CD14-positive monocyte (primary cell): ENCODE measurements around the gene MSH2. TPM values are rescaled to one million over a fixed set of nuclear protein-coding genes. Genes with fewer than 3 reads are reported as not detected.
"Not testable (repeated sequence)": the region's sequence is repeated elsewhere in the genome, so short reads cannot be mapped to it uniquely, and the experiment has no call there.

Source experiments
- DNase-seq, 3 donors: peaks; one replicate each; pipeline ENCODE4 v3.0.0-alpha.2; 2011 to 2022
- H2AFZ ChIP-seq: 2 replicates; pipeline ENCODE4 v1.6.0; 2012; ENCODE audit warnings: mild to moderate bottlenecking, low read depth, low read length, inconsistent platforms; ENCODE audit not compliant: insufficient read depth, poor library complexity, severe bottlenecking
- H3K27ac ChIP-seq, 2 donors: 1 replicate in 1 of 2; 2 replicates in 1 of 2; pipeline ENCODE4 v1.5.1; 2012 to 2013; ENCODE audit warnings: low read length in 2 of 2, control low read depth in 1 of 2, inconsistent platforms in 1 of 2, low read depth in 1 of 2, mild to moderate bottlenecking in 1 of 2
- H3K27me3 ChIP-seq, 2 donors: one replicate each; pipeline versions ENCODE4 v1.6.0 to v1.6.1; 2011 to 2013; ENCODE audit warnings: low read length in 2 of 2; ENCODE audit not compliant: control insufficient read depth in 2 of 2, insufficient read depth in 2 of 2
- H3K36me3 ChIP-seq, 2 donors: replicated peaks in 1 of 2; 1 replicate in 1 of 2; 2 replicates in 1 of 2; pipeline versions ENCODE4 v1.5.1 to v1.6.1; 2012 to 2013; ENCODE audit warnings: low read length in 2 of 2, control low read depth in 1 of 2, inconsistent platforms in 1 of 2, mild to moderate bottlenecking in 1 of 2; ENCODE audit not compliant: insufficient read depth in 2 of 2, control insufficient read depth in 1 of 2
- H3K4me1 ChIP-seq, 2 donors: 1 replicate in 1 of 2; 2 replicates in 1 of 2; pipeline versions ENCODE4 v1.5.1 to v1.6.1; 2012 to 2013; ENCODE audit warnings: low read length in 2 of 2, control low read depth in 1 of 2, inconsistent platforms in 1 of 2, mild to moderate bottlenecking in 1 of 2, moderate library complexity in 1 of 2; ENCODE audit not compliant: insufficient read depth in 2 of 2, control insufficient read depth in 1 of 2
- H3K4me2 ChIP-seq: replicated peaks from 2 replicates; pipeline ENCODE3; 2012; ENCODE audit warnings: low read length, moderate library complexity, mild to moderate bottlenecking; ENCODE audit not compliant: poor library complexity, severe bottlenecking; ENCODE audit errors: extremely low read depth
- H3K4me3 ChIP-seq, 3 experiments: fragments of 200-600 bp in 1 of 3; sonication (generic) in 1 of 3; replicated peaks in 1 of 3; 1 replicate in 2 of 3; 2 replicates in 1 of 3; pipeline ENCODE4 v1.5.1; 2011 to 2013; ENCODE audit warnings: low read length in 3 of 3, mild to moderate bottlenecking in 3 of 3, control low read depth in 2 of 3, low read depth in 2 of 3, inconsistent platforms in 1 of 3, moderate library complexity in 1 of 3
- H3K79me2 ChIP-seq: 2 replicates; pipeline ENCODE4 v1.6.0; 2012; ENCODE audit warnings: mild to moderate bottlenecking, control low read depth, inconsistent platforms, low read length, moderate library complexity; ENCODE audit not compliant: insufficient read depth
- H3K9ac ChIP-seq: 2 replicates; pipeline ENCODE4 v1.6.0; 2017; ENCODE audit warnings: low read length, mild to moderate bottlenecking; ENCODE audit not compliant: insufficient read depth, poor library complexity, severe bottlenecking
- H3K9me3 ChIP-seq, 2 donors: replicated peaks in 1 of 2; 1 replicate in 1 of 2; 2 replicates in 1 of 2; pipeline versions ENCODE4 v1.5.1 to v1.6.1; 2012 to 2013; ENCODE audit warnings: low read length in 2 of 2, control low read depth in 1 of 2; ENCODE audit not compliant: control insufficient read depth in 1 of 2, insufficient read depth in 1 of 2
- H4K20me1 ChIP-seq: 2 replicates; pipeline ENCODE4 v1.6.0; 2012; ENCODE audit warnings: mild to moderate bottlenecking, low read length, control low read depth, moderate library complexity; ENCODE audit not compliant: insufficient read depth
- H3K27ac Mint-ChIP-seq, 7 donors: one replicate each; pipeline ENCODE4 v1.8.0; 2020; ENCODE audit warnings: mild to moderate bottlenecking in 7 of 7, mixed read lengths in 7 of 7, moderate library complexity in 6 of 7, inconsistent platforms in 2 of 7
- H3K27me3 Mint-ChIP-seq, 3 donors: one replicate each; pipeline ENCODE4 v1.8.0; 2021 to 2022; ENCODE audit warnings: low read depth in 3 of 3, mild to moderate bottlenecking in 3 of 3, mixed read lengths in 3 of 3, moderate library complexity in 3 of 3, inconsistent platforms in 1 of 3
- H3K36me3 Mint-ChIP-seq, 2 donors: one replicate each; pipeline ENCODE4 v1.8.0; 2020; ENCODE audit warnings: mixed read lengths in 2 of 2, inconsistent platforms in 1 of 2, mild to moderate bottlenecking in 1 of 2
- H3K4me1 Mint-ChIP-seq: one replicate; pipeline ENCODE4 v1.8.0; 2020; ENCODE audit warnings: mild to moderate bottlenecking, mixed read lengths
- H3K4me3 Mint-ChIP-seq, 2 donors: one replicate each; pipeline ENCODE4 v1.8.0; 2020; ENCODE audit warnings: mild to moderate bottlenecking in 2 of 2, mixed read lengths in 2 of 2, moderate library complexity in 1 of 2
- H3K9me3 Mint-ChIP-seq, 7 donors: one replicate each; pipeline ENCODE4 v1.8.0; 2020 to 2022; ENCODE audit warnings: mixed read lengths in 7 of 7, mild to moderate bottlenecking in 6 of 7, moderate library complexity in 6 of 7, inconsistent platforms in 2 of 7
- WGBS: methylation state at CpG from one replicate; pipeline ENCODE4 v1.1.5; 2013; ENCODE audit warnings: missing lambda C conversion rate; ENCODE audit not compliant: insufficient coverage; 5-methylcytosine and 5-hydroxymethylcytosine counted together
- intact Hi-C, 2 donors: fragments of 100-400 bp; cut with micrococcal nuclease; formaldehyde crosslinking; loops; one replicate each; pipeline versions ENCODE4 v1.15.0 to v1.15.1; 2023
- polyA plus RNA-seq, 3 donors: library from polyadenylated mRNA; depleted of rRNA in 1 of 3; unstranded in 2 of 3; stranded (reverse) in 1 of 3; fragments of 300-500 nt in 2 of 3; fragments of >200 nt in 1 of 3; fragmentation: Illumina TruSeq in 2 of 3; gene quantifications; 1 replicate in 2 of 3; 2 replicates in 1 of 3; pipeline ENCODE4 v1.2.3, GENCODE V29; 2012 to 2021
- TF ChIP-seq, protein P1 (sequence below): fragments of 200-600 bp; IDR thresholded peaks from one replicate; pipeline ENCODE4 v1.8.0; 2022; ENCODE audit warnings: antibody characterized with exemption, mild to moderate bottlenecking

Gene MSH2
- polyA plus RNA-seq, 3 donors: 1.5 to 2.8 (median 2.0) TPM

DNA sequence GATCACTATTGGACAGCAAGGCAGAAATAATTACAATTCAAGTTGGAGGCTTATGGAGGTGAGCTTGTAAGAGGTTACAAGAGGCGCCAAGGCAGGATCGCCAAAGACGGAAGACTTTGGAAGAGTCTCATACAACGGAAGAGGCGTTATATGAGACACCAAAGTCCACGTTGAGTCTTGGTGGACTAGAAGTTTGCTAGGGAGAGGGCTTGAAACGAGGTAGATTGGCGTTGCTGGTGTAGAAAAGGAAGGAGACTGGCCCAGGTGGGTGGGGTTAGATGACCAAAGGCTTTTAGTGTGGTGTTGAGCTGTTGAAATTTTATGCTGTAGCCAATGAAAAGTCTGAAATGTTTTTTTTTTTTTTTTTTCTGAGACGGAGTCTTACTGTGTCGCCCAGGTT lies 1.4 kb downstream of the MSH2 start:
- peak overlapping the region; percentile 100 for H2AFZ ChIP-seq
- Mint-ChIP-seq H3K27ac (no peak overlapping the region), H3K27me3 (peaks cover 0 to 4% (median 4%) of the 10 kb centered on the region in 3 donors), H3K9me3 (peaks cover 0 to 5% (median 0%) of the 10 kb centered on the region in 7 donors), H3K36me3 (peaks cover 0 to 7% of the 10 kb centered on the region in 2 donors), H3K4me1 (peaks cover 30% of the 10 kb centered on the region), H3K4me3 (peak overlapping the region in 1 of 2 donors; percentile 99)
- peak overlapping the region in 1 of 3 experiments; percentile 97 for H3K4me3 ChIP-seq
- intact Hi-C loops: no loop called here
- WGBS: 82% methylated on average over 8 of the region's 10 CpGs
- H3K4me1 ChIP-seq: peaks cover 15 to 23% of the 10 kb centered on the region in 2 donors
- no peaks in the 10 kb centered on the region for H3K36me3 ChIP-seq
- H3K9me3 ChIP-seq: no peaks in the 10 kb centered on the region
- H3K27me3 ChIP-seq: no peaks in the 10 kb centered on the region
- H3K79me2 ChIP-seq: peaks cover 44% of the 10 kb centered on the region
- no peaks in the 10 kb centered on the region for H4K20me1 ChIP-seq
- no peak overlapping the region for H3K9ac ChIP-seq
- H3K4me2 ChIP-seq: peak overlapping the region; percentile 94
- TF ChIP-seq, protein P1, sequence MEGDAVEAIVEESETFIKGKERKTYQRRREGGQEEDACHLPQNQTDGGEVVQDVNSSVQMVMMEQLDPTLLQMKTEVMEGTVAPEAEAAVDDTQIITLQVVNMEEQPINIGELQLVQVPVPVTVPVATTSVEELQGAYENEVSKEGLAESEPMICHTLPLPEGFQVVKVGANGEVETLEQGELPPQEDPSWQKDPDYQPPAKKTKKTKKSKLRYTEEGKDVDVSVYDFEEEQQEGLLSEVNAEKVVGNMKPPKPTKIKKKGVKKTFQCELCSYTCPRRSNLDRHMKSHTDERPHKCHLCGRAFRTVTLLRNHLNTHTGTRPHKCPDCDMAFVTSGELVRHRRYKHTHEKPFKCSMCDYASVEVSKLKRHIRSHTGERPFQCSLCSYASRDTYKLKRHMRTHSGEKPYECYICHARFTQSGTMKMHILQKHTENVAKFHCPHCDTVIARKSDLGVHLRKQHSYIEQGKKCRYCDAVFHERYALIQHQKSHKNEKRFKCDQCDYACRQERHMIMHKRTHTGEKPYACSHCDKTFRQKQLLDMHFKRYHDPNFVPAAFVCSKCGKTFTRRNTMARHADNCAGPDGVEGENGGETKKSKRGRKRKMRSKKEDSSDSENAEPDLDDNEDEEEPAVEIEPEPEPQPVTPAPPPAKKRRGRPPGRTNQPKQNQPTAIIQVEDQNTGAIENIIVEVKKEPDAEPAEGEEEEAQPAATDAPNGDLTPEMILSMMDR: no peak
- DNase-seq: no peak
- no peak overlapping the region for H3K27ac ChIP-seq

DNA sequence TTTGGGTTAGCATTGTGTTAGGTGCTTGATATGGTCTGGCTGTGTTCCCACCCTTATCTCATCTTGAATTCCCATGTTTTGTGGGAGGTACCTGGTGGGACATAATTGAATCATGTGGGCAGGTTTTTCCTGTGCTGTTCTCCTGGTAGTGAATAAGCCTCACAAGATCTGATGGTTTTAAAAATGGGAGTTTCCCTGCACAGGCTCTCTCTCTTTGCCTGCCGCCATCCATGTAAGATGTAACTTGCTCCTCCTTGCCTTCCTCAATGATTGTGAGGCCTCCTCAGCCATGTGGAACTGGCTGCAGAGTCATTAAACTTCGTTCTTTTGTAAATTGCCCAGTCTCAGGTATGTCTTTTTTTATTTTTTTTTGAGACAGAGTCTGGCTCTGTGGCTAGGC lies 2.8 kb downstream of the MSH2 start:
- H3K4me3 ChIP-seq: no peak overlapping the region
- DNase-seq: no peak
- Mint-ChIP-seq H3K4me3 (peak overlapping the region in 1 of 2 donors; percentile 38), H3K4me1 (peaks cover 30% of the 10 kb centered on the region), H3K27me3 (peaks cover 0 to 5% (median 4%) of the 10 kb centered on the region in 3 donors), H3K9me3 (peaks cover 0 to 3% (median 0%) of the 10 kb centered on the region in 7 donors), H3K36me3 (peaks cover 3 to 14% of the 10 kb centered on the region in 2 donors), H3K27ac (no peak overlapping the region)
- intact Hi-C loops: no loop called here
- no peak overlapping the region for H2AFZ ChIP-seq
- H3K27ac ChIP-seq: no peak overlapping the region
- no peaks in the 10 kb centered on the region for H3K36me3 ChIP-seq
- 85% methylated on average over 2 of the region's 2 CpGs for WGBS
- no peak overlapping the region for H3K9ac ChIP-seq
- peaks cover 15 to 23% of the 10 kb centered on the region in 2 donors for H3K4me1 ChIP-seq
- no peaks in the 10 kb centered on the region for H3K27me3 ChIP-seq
- no peaks in the 10 kb centered on the region for H3K9me3 ChIP-seq
- H3K79me2 ChIP-seq: peaks cover 44% of the 10 kb centered on the region
- TF ChIP-seq, protein P1: no peak
- H4K20me1 ChIP-seq: no peaks in the 10 kb centered on the region
- no peak overlapping the region for H3K4me2 ChIP-seq

DNA sequence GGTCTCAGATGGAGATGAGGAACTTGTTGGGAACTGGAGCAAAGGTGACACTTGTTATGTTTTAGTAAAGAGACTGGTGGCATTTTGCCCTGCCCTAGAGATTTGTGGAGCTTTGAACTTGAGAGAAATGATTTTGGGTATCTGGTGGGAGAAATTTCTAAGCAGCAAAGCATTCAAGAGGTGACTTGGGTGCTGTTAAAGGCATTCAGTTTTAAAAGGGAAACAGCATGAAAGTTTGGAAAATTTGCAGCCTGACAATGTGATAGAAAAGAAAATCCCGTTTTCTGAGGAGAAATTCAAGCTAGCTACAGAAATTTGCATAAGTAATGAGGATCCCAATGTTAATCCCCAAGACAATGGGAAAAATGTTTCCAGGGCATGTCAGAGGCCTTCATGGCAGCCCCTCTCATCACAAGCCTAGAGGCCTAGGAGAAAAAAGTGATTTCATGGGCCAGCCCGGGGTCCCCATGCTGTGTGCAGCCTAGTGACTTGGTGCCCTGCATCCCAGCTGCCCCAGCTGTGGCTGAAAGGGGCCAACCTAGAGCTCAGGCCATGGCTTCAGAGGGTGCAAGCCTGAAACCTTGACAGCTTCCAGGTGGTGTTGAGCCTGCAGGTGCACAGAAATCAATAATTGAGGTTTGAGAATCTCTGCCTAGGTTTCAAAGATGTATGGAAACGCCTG lies 3.8 kb downstream of the MSH2 start:
- peaks cover 24% of the 10 kb centered on the region for H3K4me1 Mint-ChIP-seq
- 96% methylated on average over 2 of the region's 3 CpGs for WGBS
- H2AFZ ChIP-seq, intact Hi-C loops, H3K4me3 Mint-ChIP-seq, H3K9me3 ChIP-seq, H3K4me3 ChIP-seq, H3K27me3 ChIP-seq, H3K27ac Mint-ChIP-seq, H3K9me3 Mint-ChIP-seq, H4K20me1 ChIP-seq, H3K27ac ChIP-seq, H3K9ac ChIP-seq, H3K27me3 Mint-ChIP-seq, DNase-seq, H3K4me2 ChIP-seq, H3K36me3 ChIP-seq: not testable (repeated sequence)
- Histone ChIP-seq H3K4me1 (peaks cover 15 to 23% of the 10 kb centered on the region in 2 donors), H3K79me2 (peaks cover 44% of the 10 kb centered on the region)
- peaks cover 6 to 16% of the 10 kb centered on the region in 2 donors for H3K36me3 Mint-ChIP-seq
